ENCODE results near the gene SLC25A26. TPM values are rescaled to one million over a fixed set of nuclear protein-coding genes. Genes with fewer than 3 reads are reported as not detected.

Gene SLC25A26
- total and polyA plus RNA-seq, 7 donors: 21.0 to 43.6 (median 31.9) TPM

GRCh38 chr3:66344848-66345578 lies 124.2 kb downstream of the SLC25A26 start:
- WGBS, 3 donors: 87 to 94% (median 92%) methylated on average over 8 of the region's 8 CpGs
- intact Hi-C loops (cut with DNase I): no loop called here
- DNase-seq (no peak), ATAC-seq (no peak)
- Histone ChIP-seq H3K4me3 (no peak overlapping the region), H3K36me3 (ENCODE audit: insufficient read depth in 1 of 2, low read depth in 1 of 2) (no peaks in the 10 kb centered on the region), H3K27me3 (ENCODE audit: insufficient read depth in 3 of 3, low read length in 2 of 3) (no peaks in the 10 kb centered on the region), H3K4me1 (peaks cover 7% of the 10 kb centered on the region), H3K27ac (no peak overlapping the region), H3K9me3 (no peaks in the 10 kb centered on the region)
- TF ChIP-seq CTCF (IDR thresholded peaks at IDR 0.05): no peak

- DNase-seq (no peak), ATAC-seq (peak; percentile 68 to 95 (median 88))
- Histone ChIP-seq H3K27ac (no peak overlapping the region), H3K9me3 (no peaks in the 10 kb centered on the region), H3K4me3 (no peak overlapping the region), H3K4me1 (peaks cover 11% of the 10 kb centered on the region), H3K27me3 (ENCODE audit: insufficient read depth in 3 of 3, low read length in 2 of 3) (no peaks in the 10 kb centered on the region), H3K36me3 (ENCODE audit: insufficient read depth in 1 of 2, low read depth in 1 of 2) (no peaks in the 10 kb centered on the region)
- intact Hi-C loops (cut with DNase I): no loop called here
- no peak for TF ChIP-seq CTCF (IDR thresholded peaks at IDR 0.05)
- WGBS, 3 donors: 23 to 30% (median 24%) methylated on average over 3 of the region's 3 CpGs
Observed at GRCh38 chr3:66348704-66349103, 127.9 kb downstream of the SLC25A26 start.

GRCh38 chr3:66350601-66351000 lies 129.8 kb downstream of the SLC25A26 start:
- WGBS, 3 donors: 93 to 98% (median 98%) methylated on average over 8 of the region's 8 CpGs
- Histone ChIP-seq H3K4me1 (peaks cover 11% of the 10 kb centered on the region), H3K9me3 (no peaks in the 10 kb centered on the region), H3K36me3 (ENCODE audit: insufficient read depth in 1 of 2, low read depth in 1 of 2) (no peaks in the 10 kb centered on the region), H3K27me3 (ENCODE audit: insufficient read depth in 3 of 3, low read length in 2 of 3) (no peaks in the 10 kb centered on the region), H3K4me3 (no peak overlapping the region), H3K27ac (no peak overlapping the region)
- no peak for TF ChIP-seq CTCF (IDR thresholded peaks at IDR 0.05)
- intact Hi-C loops (cut with DNase I): no loop called here
- ATAC-seq (no peak), DNase-seq (no peak)

GRCh38 chr3:66353039-66353438 lies 132.2 kb downstream of the SLC25A26 start:
- no peaks in the 10 kb centered on the region for H3K36me3 ChIP-seq (ENCODE audit: insufficient read depth in 1 of 2, low read depth in 1 of 2)
- H3K27ac ChIP-seq: no peak overlapping the region
- peaks cover 11% of the 10 kb centered on the region for H3K4me1 ChIP-seq
- 94 to 97% (median 96%) methylated on average over 3 of the region's 3 CpGs for WGBS, 3 donors
- H3K4me3 ChIP-seq: no peak overlapping the region
- no peaks in the 10 kb centered on the region for H3K27me3 ChIP-seq (ENCODE audit: insufficient read depth in 3 of 3, low read length in 2 of 3)
- intact Hi-C loops (cut with DNase I): no loop called here
- DNase-seq (no peak), ATAC-seq (no peak)
- no peak for TF ChIP-seq CTCF (IDR thresholded peaks at IDR 0.05)
- no peaks in the 10 kb centered on the region for H3K9me3 ChIP-seq

- H3K4me1 ChIP-seq: peaks cover 8% of the 10 kb centered on the region
- no peaks in the 10 kb centered on the region for H3K36me3 ChIP-seq (ENCODE audit: insufficient read depth in 1 of 2, low read depth in 1 of 2)
- no peak for TF ChIP-seq CTCF (IDR thresholded peaks at IDR 0.05)
- intact Hi-C loops (cut with DNase I): no loop called here
- no peaks in the 10 kb centered on the region for H3K27me3 ChIP-seq (ENCODE audit: insufficient read depth in 3 of 3, low read length in 2 of 3)
- ATAC-seq (no peak), DNase-seq (no peak)
- no peak overlapping the region for H3K27ac ChIP-seq
- WGBS, 3 donors: 38 to 41% (median 41%) methylated on average over 6 of the region's 6 CpGs
- no peaks in the 10 kb centered on the region for H3K9me3 ChIP-seq
- no peak overlapping the region for H3K4me3 ChIP-seq
Observed at GRCh38 chr3:66353530-66353929, 132.7 kb downstream of the SLC25A26 start.
